ENCODE results near the gene ART3. TPM values are rescaled to one million over a fixed set of nuclear protein-coding genes. Genes with fewer than 3 reads are reported as not detected.

The ART3 gene
- total RNA-seq, 1 experiment from 2014 or later: 0.59 TPM

GRCh38 chr4:76148142-76148865, 73.8 kb downstream of the ART3 start, which contains the start of gene NUP54 (continued):
- TF ChIP-seq TP53 (CRISPR knock-in tag; IDR thresholded peaks at IDR 0.05): 0 out of 2 replicates have a peak, but pooled peaks have one; percentile 59
- TF ChIP-seq NFE2L1 (CRISPR knock-in tag; IDR thresholded peaks at IDR 0.05): no peak; the same call in 1 of the 2 replicates
- TF ChIP-seq GABPB1 (CRISPR knock-in tag; IDR thresholded peaks at IDR 0.05): peak; percentile 88
- TF ChIP-seq ETV6 (CRISPR knock-in tag; IDR thresholded peaks at IDR 0.05): peak; percentile 70
- peak; percentile 90 for TF ChIP-seq MAX (CRISPR knock-in tag; IDR thresholded peaks at IDR 0.05)
- TF ChIP-seq RELA (CRISPR knock-in tag; IDR thresholded peaks at IDR 0.05; ENCODE audit: borderline replicate concordance): peak; percentile 72; the same call in 1 of the 2 replicates
- TF ChIP-seq PRDM15 (CRISPR knock-in tag; IDR thresholded peaks at IDR 0.05): no peak
- no peak for TF ChIP-seq ZNF425 (CRISPR knock-in tag; conservative IDR thresholded peaks at IDR 0.05)
- TF ChIP-seq MYBL2 (CRISPR knock-in tag; IDR thresholded peaks at IDR 0.05): peak; percentile 69; the same call in 1 of the 2 replicates
- TF ChIP-seq TCF7 (CRISPR knock-in tag; IDR thresholded peaks at IDR 0.05; ENCODE audit: low read depth): no peak
- TF ChIP-seq ZNF512 (CRISPR knock-in tag; IDR thresholded peaks at IDR 0.05; ENCODE audit: borderline replicate concordance): no peak
- TF ChIP-seq CREM (CRISPR knock-in tag; IDR thresholded peaks at IDR 0.05): peak; percentile 91
- no peak for TF ChIP-seq OVOL2 (CRISPR knock-in tag; IDR thresholded peaks at IDR 0.05; ENCODE audit: borderline replicate concordance)
- TF ChIP-seq ERG (CRISPR knock-in tag; IDR thresholded peaks at IDR 0.05): 0 out of 2 replicates have a peak, but pooled peaks have one; percentile 8
- TF ChIP-seq ZNF281 (CRISPR knock-in tag; IDR thresholded peaks at IDR 0.05): 0 out of 2 replicates have a peak, but pooled peaks have one; percentile 37
- TF ChIP-seq HMGXB4 (CRISPR knock-in tag; IDR thresholded peaks at IDR 0.05): peak; percentile 94
- peak; percentile 57 for TF ChIP-seq USF1 (CRISPR knock-in tag; IDR thresholded peaks at IDR 0.05)
- TF ChIP-seq ZNF532 (CRISPR knock-in tag; IDR thresholded peaks at IDR 0.05; ENCODE audit: borderline replicate concordance): peak; percentile 74; the same call in 1 of the 2 replicates
